ENCODE results near the gene TOMM34. TPM values are rescaled to one million over a fixed set of nuclear protein-coding genes. Genes with fewer than 3 reads are reported as not detected.
A peak's percentile ranks its signal among the peaks of the same experiment; 100 is the strongest.

The TOMM34 gene
- polyA plus RNA-seq, 1 donor = 21.8 TPM

DNA sequence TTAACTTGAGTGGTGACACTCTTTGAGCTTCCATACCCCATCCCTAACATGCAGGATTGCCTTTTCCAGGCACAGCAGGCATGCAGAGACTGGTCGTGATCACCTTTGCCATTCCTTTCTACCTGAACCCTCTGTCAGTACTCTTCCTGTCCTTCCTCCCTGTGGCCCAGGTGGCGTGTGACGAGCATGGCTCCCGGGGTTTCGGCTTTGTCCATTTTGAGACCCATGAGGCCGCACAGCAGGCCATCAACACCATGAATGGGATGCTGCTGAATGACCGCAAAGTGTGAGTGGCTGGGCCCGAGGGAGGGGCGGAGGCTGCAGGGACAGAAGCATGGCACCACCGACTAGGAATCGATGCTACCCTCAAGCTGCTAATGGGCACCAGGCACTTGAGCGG lies 43.6 kb downstream of the TOMM34 start:
- Histone ChIP-seq H3K9me3 (ENCODE audit: control insufficient read depth, low read depth, low read length) (no peaks in the 10 kb centered on the region), H3K36me3 (ENCODE audit: control insufficient read depth, insufficient read depth, low read length) (peaks cover 8% of the 10 kb centered on the region), H3K27ac (ENCODE audit: low read length) (no peak overlapping the region), H3K27me3 (ENCODE audit: control insufficient read depth, insufficient read depth, low read length) (no peaks in the 10 kb centered on the region), H3K4me3 (ENCODE audit: low read length) (no peak overlapping the region), H3K4me1 (ENCODE audit: control insufficient read depth, insufficient read depth, low read length) (no peaks in the 10 kb centered on the region)
- no peak for DNase-seq
- no CpG with 5 or more reads among the region's 12 CpGs for WGBS (ENCODE audit: insufficient coverage, low lambda C conversion rate)

DNA sequence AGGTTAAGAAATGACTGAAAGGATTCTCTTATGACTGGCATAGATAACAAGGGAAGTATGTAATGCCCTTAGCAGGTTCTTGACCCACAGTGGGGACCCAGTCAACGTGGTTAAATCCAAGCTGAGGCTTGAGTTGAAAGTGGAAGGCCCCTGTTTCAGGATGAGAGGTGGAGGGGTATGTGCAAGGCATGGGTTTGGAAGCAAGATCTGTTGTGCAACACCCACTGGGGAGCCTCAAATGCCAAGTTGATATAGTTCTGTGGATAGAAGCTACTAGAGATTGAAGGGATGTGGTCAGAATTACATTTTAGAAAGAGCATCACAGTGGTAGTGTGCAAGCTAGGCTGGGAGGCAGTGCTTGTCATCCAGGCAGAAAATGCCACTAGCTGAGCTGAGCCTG lies 45.3 kb downstream of the TOMM34 start:
- H3K27ac ChIP-seq (ENCODE audit: low read length) = no peak overlapping the region
- H3K4me1 ChIP-seq (ENCODE audit: control insufficient read depth, insufficient read depth, low read length) = peaks cover 4% of the 10 kb centered on the region
- H3K27me3 ChIP-seq (ENCODE audit: control insufficient read depth, insufficient read depth, low read length) = no peaks in the 10 kb centered on the region
- peaks cover 8% of the 10 kb centered on the region for H3K36me3 ChIP-seq (ENCODE audit: control insufficient read depth, insufficient read depth, low read length)
- WGBS (ENCODE audit: insufficient coverage, low lambda C conversion rate) = no CpG with 5 or more reads among the region's 1 CpG
- H3K9me3 ChIP-seq (ENCODE audit: control insufficient read depth, low read depth, low read length) = no peaks in the 10 kb centered on the region
- no peak for DNase-seq
- no peak overlapping the region for H3K4me3 ChIP-seq (ENCODE audit: low read length)

- Histone ChIP-seq H3K27ac (ENCODE audit: low read length) (no peak overlapping the region), H3K4me3 (ENCODE audit: low read length) (no peak overlapping the region), H3K36me3 (ENCODE audit: control insufficient read depth, insufficient read depth, low read length) (peaks cover 19% of the 10 kb centered on the region), H3K27me3 (ENCODE audit: control insufficient read depth, insufficient read depth, low read length) (no peaks in the 10 kb centered on the region), H3K9me3 (ENCODE audit: control insufficient read depth, low read depth, low read length) (no peaks in the 10 kb centered on the region), H3K4me1 (ENCODE audit: control insufficient read depth, insufficient read depth, low read length) (peaks cover 7% of the 10 kb centered on the region)
- WGBS (ENCODE audit: insufficient coverage, low lambda C conversion rate) = no CpG with 5 or more reads among the region's 2 CpGs
- no peak for DNase-seq
These were observed 48.0 kb downstream of the TOMM34 start for GRCh38 chr20:44912189-44912588.

- peaks cover 7% of the 10 kb centered on the region for H3K4me1 ChIP-seq (ENCODE audit: control insufficient read depth, insufficient read depth, low read length)
- H3K27ac ChIP-seq (ENCODE audit: low read length) = no peak overlapping the region
- no peak overlapping the region for H3K4me3 ChIP-seq (ENCODE audit: low read length)
- WGBS (ENCODE audit: insufficient coverage, low lambda C conversion rate) = 69% methylated on average over 5 of the region's 21 CpGs
- peak; percentile 9 to 32 for DNase-seq
- no peaks in the 10 kb centered on the region for H3K9me3 ChIP-seq (ENCODE audit: control insufficient read depth, low read depth, low read length)
- H3K27me3 ChIP-seq (ENCODE audit: control insufficient read depth, insufficient read depth, low read length) = no peaks in the 10 kb centered on the region
- peaks cover 26% of the 10 kb centered on the region for H3K36me3 ChIP-seq (ENCODE audit: control insufficient read depth, insufficient read depth, low read length)
These were observed 48.8 kb downstream of the TOMM34 start for GRCh38 chr20:44911264-44911921.

DNA sequence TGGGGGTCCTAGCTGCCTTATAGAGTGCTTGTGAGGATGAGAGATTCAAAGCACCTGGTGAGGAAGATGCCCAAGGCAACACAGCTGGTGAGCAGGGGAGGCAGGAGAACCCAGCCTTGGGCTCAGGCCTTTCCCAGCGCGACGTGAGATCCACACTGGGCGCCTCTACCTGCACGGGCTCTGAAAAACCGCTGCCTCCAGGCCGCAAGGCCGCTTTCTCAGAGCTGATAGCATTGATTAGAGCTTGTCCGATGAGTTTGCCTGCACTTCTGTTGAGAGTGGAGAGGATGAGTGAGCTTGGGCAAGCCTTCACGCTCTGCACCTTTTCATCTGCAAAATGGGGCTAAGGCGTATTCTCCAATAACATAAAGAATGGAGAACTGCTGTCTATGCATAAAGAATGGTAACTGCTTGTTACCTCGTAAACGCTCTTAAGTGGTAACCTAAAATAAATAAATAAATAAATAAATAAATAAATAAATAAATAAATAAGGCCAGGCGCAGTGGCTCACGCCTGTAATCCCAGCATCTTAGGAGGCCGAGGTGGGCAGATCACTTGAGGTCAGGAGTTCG lies 49.4 kb downstream of the TOMM34 start:
- Histone ChIP-seq H3K9me3 (ENCODE audit: control insufficient read depth, low read depth, low read length) (no peaks in the 10 kb centered on the region), H3K4me1 (ENCODE audit: control insufficient read depth, insufficient read depth, low read length) (peaks cover 7% of the 10 kb centered on the region), H3K36me3 (ENCODE audit: control insufficient read depth, insufficient read depth, low read length) (peaks cover 32% of the 10 kb centered on the region), H3K27me3 (ENCODE audit: control insufficient read depth, insufficient read depth, low read length) (no peaks in the 10 kb centered on the region), H3K27ac (ENCODE audit: low read length) (no peak overlapping the region), H3K4me3 (ENCODE audit: low read length) (peak overlapping the region; percentile 58)
- DNase-seq = no peak
- WGBS (ENCODE audit: insufficient coverage, low lambda C conversion rate) = no CpG with 5 or more reads among the region's 17 CpGs

DNA sequence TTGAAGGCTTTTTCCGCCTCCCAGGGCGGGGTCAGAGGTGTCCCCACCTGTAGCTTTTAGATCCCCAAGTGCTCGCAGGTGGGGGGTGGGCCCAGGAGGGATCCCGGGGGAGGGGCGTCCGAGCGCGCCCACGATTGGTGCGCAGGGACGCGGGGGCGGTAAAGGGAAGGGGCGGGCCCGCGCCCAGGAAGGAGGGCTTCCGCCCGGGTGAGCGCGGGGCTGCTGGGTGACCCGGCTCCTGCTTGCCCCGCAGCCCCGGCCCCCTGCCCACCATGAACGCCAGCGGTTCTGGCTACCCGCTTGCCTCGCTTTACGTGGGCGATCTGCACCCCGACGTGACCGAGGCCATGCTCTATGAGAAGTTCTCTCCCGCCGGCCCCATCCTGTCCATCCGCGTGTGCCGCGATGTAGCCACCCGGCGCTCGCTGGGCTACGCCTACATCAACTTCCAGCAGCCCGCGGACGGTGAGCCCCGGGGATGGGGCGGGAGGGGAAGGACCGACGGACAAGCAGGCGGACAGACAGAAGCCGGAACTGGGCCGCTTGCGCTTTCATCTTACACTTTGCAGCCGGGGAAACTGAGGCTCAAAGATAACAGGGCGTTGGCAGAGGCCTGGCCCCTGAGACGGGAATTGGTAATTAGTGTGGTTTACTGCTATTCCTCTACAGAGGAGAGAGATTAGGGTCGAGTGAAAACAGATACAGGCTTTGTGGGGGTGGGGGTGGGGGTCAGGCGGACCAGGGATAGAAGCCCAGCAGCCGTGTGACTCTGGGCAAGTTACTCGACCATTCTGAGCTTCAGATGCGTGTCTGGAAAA lies 50.1 kb downstream of the TOMM34 start, which contains the start of gene PABPC1L:
TSS of gene PABPC1L (plus strand) at position 189 of the 818 bp plus-strand sequence. CDS start at position 273, 84 bp downstream.
- Histone ChIP-seq H3K4me3 (ENCODE audit: low read length) (peak within 1 kb of the TSS; percentile 58), H3K27ac (ENCODE audit: low read length) (no peak within 1 kb of the TSS), H3K36me3 (ENCODE audit: control insufficient read depth, insufficient read depth, low read length) (peaks cover 39% of the 10 kb centered on the region), H3K27me3 (ENCODE audit: control insufficient read depth, insufficient read depth, low read length) (no peaks in the 10 kb centered on the region), H3K9me3 (ENCODE audit: control insufficient read depth, low read depth, low read length) (no peaks in the 10 kb centered on the region), H3K4me1 (ENCODE audit: control insufficient read depth, insufficient read depth, low read length) (peaks cover 7% of the 10 kb centered on the region)
- peak; percentile 55 to 77 for DNase-seq
- WGBS (ENCODE audit: insufficient coverage, low lambda C conversion rate) = no CpG with 5 or more reads among the region's 61 CpGs

GRCh38 chr20:44908987-44909871 lies 51.0 kb downstream of the TOMM34 start:
- Histone ChIP-seq H3K4me3 (ENCODE audit: low read length) (peak overlapping the region; percentile 58), H3K27me3 (ENCODE audit: control insufficient read depth, insufficient read depth, low read length) (no peaks in the 10 kb centered on the region), H3K36me3 (ENCODE audit: control insufficient read depth, insufficient read depth, low read length) (peaks cover 46% of the 10 kb centered on the region), H3K4me1 (ENCODE audit: control insufficient read depth, insufficient read depth, low read length) (peaks cover 7% of the 10 kb centered on the region), H3K9me3 (ENCODE audit: control insufficient read depth, low read depth, low read length) (no peaks in the 10 kb centered on the region), H3K27ac (ENCODE audit: low read length) (no peak overlapping the region)
- WGBS (ENCODE audit: insufficient coverage, low lambda C conversion rate) = no CpG with 5 or more reads among the region's 14 CpGs
- DNase-seq = no peak

DNA sequence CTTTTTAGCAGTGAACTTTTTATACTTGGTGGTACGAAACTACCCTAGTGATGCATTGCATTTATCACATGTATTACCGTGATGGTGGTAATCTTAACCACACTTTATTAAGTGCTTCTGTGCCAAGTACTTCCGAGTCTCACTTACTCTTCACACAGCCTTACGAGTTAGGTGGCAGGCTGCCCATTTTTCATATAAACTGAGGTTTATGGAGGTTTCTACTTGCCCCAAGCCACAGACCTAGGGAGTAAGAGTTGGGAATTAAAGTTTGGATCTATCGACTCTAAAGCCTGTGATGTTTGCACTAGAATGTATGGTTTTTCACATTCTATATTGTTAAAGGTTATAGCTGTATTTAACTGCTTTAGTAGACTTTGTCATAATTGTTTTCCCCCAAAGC lies 55.8 kb downstream of the TOMM34 start:
- no peaks in the 10 kb centered on the region for H3K27me3 ChIP-seq (ENCODE audit: control insufficient read depth, insufficient read depth, low read length)
- H3K4me3 ChIP-seq (ENCODE audit: low read length) = no peak overlapping the region
- peaks cover 66% of the 10 kb centered on the region for H3K36me3 ChIP-seq (ENCODE audit: control insufficient read depth, insufficient read depth, low read length)
- no peaks in the 10 kb centered on the region for H3K9me3 ChIP-seq (ENCODE audit: control insufficient read depth, low read depth, low read length)
- no peak overlapping the region for H3K27ac ChIP-seq (ENCODE audit: low read length)
- H3K4me1 ChIP-seq (ENCODE audit: control insufficient read depth, insufficient read depth, low read length) = peaks cover 2% of the 10 kb centered on the region
- DNase-seq = no peak
- 80% methylated on average over 2 of the region's 5 CpGs for WGBS (ENCODE audit: insufficient coverage, low lambda C conversion rate)

GRCh38 chr20:44901974-44902373 lies 58.2 kb downstream of the TOMM34 start:
- Histone ChIP-seq H3K4me3 (ENCODE audit: low read length) (no peak overlapping the region), H3K27ac (ENCODE audit: low read length) (no peak overlapping the region), H3K27me3 (ENCODE audit: control insufficient read depth, insufficient read depth, low read length) (no peaks in the 10 kb centered on the region), H3K9me3 (ENCODE audit: control insufficient read depth, low read depth, low read length) (no peaks in the 10 kb centered on the region), H3K4me1 (ENCODE audit: control insufficient read depth, insufficient read depth, low read length) (peaks cover 8% of the 10 kb centered on the region), H3K36me3 (ENCODE audit: control insufficient read depth, insufficient read depth, low read length) (peaks cover 50% of the 10 kb centered on the region)
- WGBS (ENCODE audit: insufficient coverage, low lambda C conversion rate) = no CpG with 5 or more reads among the region's 2 CpGs
- DNase-seq = no peak
